ENCODE measurements around the gene NOP53. TPM values are rescaled to one million over a fixed set of nuclear protein-coding genes. Genes with fewer than 3 reads are reported as not detected.

The NOP53 gene
- total RNA-seq, 2 donors from 2014 or later: 189 to 220 TPM

DNA sequence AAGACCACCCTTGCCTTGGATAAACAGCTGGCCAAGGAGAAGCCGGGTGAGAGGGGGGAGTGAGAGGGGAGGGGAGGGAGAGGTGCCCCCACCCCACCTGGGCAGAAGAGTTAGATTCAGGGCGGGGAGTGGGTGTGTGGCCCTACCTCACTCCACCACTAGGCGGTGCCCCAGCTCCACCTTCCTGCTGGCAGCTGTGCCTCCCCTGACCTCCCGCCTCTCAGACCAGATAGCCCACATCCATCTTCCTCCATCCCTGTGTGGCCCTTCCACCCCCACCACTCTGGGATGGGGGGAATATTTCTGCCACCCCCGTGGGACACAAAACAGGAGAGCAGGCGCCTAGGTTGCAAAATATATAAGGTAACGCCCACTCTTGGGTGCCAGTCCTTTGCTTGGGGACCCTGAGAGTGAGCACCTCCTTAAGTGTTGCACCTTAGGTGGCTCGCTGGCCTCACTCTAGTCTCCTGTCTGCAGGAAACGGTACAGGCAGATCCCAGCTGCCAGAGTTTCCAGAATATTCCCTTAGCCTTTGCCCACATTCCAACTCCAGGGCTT is 45.9 kb upstream of the NOP53 start:
- DNase-seq (ENCODE audit: low spot score) (no peak), ATAC-seq (ENCODE audit: insufficient number of reproducible peaks, low FRiP score, low read depth) (no peak)
- Histone ChIP-seq H3K4me3 (no peak overlapping the region), H3K27me3 (replicated peaks; ENCODE audit: insufficient read depth) (no peaks in the 10 kb centered on the region), H3K9me3 (no peaks in the 10 kb centered on the region), H3K4me1 (ENCODE audit: control insufficient read depth in 1 of 2, low read depth in 2 of 2) (peaks cover 0 to 3% of the 10 kb centered on the region in 2 donors), H3K27ac (no peak overlapping the region), H3K36me3 (peaks cover 27% of the 10 kb centered on the region)
- TF ChIP-seq, protein P1, sequence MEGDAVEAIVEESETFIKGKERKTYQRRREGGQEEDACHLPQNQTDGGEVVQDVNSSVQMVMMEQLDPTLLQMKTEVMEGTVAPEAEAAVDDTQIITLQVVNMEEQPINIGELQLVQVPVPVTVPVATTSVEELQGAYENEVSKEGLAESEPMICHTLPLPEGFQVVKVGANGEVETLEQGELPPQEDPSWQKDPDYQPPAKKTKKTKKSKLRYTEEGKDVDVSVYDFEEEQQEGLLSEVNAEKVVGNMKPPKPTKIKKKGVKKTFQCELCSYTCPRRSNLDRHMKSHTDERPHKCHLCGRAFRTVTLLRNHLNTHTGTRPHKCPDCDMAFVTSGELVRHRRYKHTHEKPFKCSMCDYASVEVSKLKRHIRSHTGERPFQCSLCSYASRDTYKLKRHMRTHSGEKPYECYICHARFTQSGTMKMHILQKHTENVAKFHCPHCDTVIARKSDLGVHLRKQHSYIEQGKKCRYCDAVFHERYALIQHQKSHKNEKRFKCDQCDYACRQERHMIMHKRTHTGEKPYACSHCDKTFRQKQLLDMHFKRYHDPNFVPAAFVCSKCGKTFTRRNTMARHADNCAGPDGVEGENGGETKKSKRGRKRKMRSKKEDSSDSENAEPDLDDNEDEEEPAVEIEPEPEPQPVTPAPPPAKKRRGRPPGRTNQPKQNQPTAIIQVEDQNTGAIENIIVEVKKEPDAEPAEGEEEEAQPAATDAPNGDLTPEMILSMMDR (IDR thresholded peaks at IDR 0.05): peak; percentile 74

DNA sequence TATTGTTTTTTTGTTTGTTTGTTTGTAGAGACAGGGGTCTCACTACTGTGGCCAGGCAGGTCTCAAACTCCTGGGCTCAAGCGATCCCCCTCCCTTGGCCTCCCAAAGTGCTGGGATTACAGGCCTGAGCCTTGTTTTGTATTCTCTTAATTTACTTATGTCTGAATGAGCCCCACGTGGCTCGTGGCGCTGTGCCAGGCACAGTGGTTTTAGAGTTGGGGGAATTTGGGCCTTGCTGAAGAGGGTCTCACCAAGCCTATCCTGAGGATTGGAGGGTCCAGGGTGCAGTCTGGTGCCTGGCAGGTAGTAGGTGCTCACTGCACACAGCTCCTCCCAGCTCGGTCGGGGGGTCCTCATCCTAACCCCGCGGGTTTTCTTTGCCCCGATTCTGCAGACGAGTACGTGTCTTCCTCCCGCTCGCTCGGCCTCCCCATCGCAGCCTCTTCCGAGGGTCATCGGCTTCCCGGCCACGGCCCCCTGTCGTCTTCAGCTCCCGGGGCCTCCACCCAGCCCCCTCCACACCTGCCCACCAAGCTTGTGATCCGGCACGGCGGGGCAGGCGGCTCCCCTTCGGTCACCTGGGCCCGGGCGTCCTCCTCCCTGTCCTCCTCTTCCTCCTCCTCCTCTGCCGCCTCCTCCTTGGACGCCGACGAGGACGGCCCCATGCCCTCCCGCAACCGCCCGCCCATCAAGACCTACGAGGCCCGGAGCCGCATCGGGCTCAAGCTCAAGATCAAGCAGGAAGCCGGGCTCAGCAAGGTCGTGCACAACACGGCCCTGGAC is 44.2 kb upstream of the NOP53 start:
- DNase-seq (ENCODE audit: low spot score): no peak
- Histone ChIP-seq H3K9me3 (no peaks in the 10 kb centered on the region), H3K27me3 (replicated peaks; ENCODE audit: insufficient read depth) (no peaks in the 10 kb centered on the region), H3K27ac (no peak overlapping the region), H3K4me3 (no peak overlapping the region), H3K36me3 (peaks cover 27% of the 10 kb centered on the region), H3K4me1 (ENCODE audit: control insufficient read depth in 1 of 2, low read depth in 2 of 2) (peaks cover 0 to 3% of the 10 kb centered on the region in 2 donors)
- TF ChIP-seq, protein P1 (IDR thresholded peaks at IDR 0.05): no peak
- ATAC-seq (ENCODE audit: insufficient number of reproducible peaks, low FRiP score, low read depth): no peak

DNA sequence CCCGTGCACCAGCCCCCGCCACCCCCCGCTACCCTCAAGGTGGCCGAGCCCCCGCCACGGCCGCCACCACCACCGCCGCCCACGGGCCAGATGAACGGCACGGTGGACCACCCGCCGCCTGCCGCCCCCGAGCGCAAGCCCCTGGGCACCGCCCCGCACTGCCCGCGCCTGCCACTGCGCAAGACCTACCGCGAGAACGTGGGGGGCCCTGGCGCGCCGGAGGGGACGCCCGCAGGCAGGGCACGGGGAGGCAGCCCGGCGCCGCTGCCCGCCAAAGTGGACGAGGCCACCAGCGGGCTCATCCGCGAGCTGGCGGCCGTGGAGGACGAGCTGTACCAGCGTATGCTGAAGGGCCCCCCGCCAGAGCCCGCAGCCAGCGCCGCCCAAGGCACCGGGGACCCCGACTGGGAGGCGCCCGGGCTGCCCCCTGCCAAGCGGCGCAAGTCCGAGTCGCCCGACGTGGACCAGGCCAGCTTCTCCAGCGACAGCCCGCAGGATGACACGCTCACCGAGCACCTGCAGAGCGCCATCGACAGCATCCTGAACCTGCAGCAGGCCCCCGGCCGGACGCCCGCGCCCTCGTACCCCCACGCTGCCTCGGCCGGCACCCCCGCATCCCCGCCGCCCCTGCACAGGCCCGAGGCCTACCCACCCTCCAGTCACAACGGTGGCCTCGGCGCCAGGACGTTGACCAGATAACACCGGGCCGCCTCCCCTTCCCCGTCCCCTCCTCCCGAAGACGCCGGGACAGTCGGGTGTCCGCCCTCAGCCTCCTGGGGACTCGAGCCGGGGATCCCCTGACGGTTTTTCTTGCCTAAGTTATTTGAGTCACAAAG is 43.4 kb upstream of the NOP53 start:
- H3K27ac ChIP-seq: no peak overlapping the region
- H3K36me3 ChIP-seq: peaks cover 27% of the 10 kb centered on the region
- DNase-seq (ENCODE audit: low spot score) (no peak), ATAC-seq (ENCODE audit: insufficient number of reproducible peaks, low FRiP score, low read depth) (no peak)
- H3K4me3 ChIP-seq: no peak overlapping the region
- peaks cover 0 to 3% of the 10 kb centered on the region in 2 donors for H3K4me1 ChIP-seq (ENCODE audit: control insufficient read depth in 1 of 2, low read depth in 2 of 2)
- TF ChIP-seq, protein P1 (IDR thresholded peaks at IDR 0.05): no peak
- H3K27me3 ChIP-seq (replicated peaks; ENCODE audit: insufficient read depth): no peaks in the 10 kb centered on the region
- H3K9me3 ChIP-seq: no peaks in the 10 kb centered on the region

DNA sequence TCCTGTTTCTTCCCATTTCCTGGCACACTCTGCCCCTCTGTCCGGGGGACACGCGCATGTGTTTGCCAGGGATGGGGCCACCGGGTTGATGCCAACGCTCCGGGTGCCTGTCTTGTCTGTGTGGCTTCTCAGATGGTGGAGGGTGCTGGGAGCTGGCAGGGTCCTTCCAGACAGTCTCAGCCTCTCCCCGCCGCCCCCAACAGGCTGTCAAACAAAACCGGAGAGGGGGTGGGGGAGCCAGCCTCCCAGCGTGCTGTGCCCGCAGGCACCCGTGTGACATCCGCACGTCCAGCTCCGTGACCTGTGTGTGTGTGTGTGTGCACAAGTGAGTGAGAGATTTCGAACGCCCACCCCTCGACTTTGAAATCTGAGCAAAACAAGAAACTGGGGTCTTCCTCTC is 42.7 kb upstream of the NOP53 start:
- Histone ChIP-seq H3K36me3 (peaks cover 27% of the 10 kb centered on the region), H3K9me3 (no peaks in the 10 kb centered on the region), H3K4me1 (ENCODE audit: control insufficient read depth in 1 of 2, low read depth in 2 of 2) (peaks cover 0 to 3% of the 10 kb centered on the region in 2 donors), H3K4me3 (no peak overlapping the region), H3K27me3 (replicated peaks; ENCODE audit: insufficient read depth) (no peaks in the 10 kb centered on the region), H3K27ac (no peak overlapping the region)
- ATAC-seq (ENCODE audit: insufficient number of reproducible peaks, low FRiP score, low read depth): no peak
- TF ChIP-seq, protein P1 (IDR thresholded peaks at IDR 0.05): no peak
- DNase-seq (ENCODE audit: low spot score): no peak

DNA sequence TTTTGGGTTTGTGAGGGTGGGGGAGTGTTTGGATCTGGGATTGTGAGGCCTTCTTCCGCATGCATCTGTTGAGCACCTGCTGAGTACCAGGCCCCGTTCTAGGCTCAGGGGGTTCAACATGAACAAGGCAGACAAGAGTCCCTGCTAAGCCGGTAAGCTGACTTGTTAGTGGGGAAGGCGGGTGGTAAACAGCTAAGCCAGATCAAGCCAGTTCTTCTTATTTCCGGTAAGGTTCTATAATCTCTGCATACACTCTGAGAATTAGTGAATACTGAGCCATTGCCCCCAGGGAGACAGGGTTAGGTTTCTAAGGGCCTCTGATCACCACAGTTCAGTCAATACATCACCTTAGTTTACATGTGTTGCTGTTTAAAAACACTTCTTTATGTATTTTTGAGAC is 42.0 kb upstream of the NOP53 start:
- DNase-seq (ENCODE audit: low spot score) (no peak), ATAC-seq (ENCODE audit: insufficient number of reproducible peaks, low FRiP score, low read depth) (no peak)
- no peak overlapping the region for H3K4me3 ChIP-seq
- no peak overlapping the region for H3K27ac ChIP-seq
- no peaks in the 10 kb centered on the region for H3K27me3 ChIP-seq (replicated peaks; ENCODE audit: insufficient read depth)
- no peaks in the 10 kb centered on the region for H3K4me1 ChIP-seq (ENCODE audit: control insufficient read depth in 1 of 2, low read depth in 2 of 2)
- TF ChIP-seq, protein P1 (IDR thresholded peaks at IDR 0.05): no peak
- no peaks in the 10 kb centered on the region for H3K9me3 ChIP-seq
- H3K36me3 ChIP-seq: peaks cover 27% of the 10 kb centered on the region

All from thoracic aorta (tissue), 2 donors.